ENCODE data around the gene CYSLTR2.

DNA sequence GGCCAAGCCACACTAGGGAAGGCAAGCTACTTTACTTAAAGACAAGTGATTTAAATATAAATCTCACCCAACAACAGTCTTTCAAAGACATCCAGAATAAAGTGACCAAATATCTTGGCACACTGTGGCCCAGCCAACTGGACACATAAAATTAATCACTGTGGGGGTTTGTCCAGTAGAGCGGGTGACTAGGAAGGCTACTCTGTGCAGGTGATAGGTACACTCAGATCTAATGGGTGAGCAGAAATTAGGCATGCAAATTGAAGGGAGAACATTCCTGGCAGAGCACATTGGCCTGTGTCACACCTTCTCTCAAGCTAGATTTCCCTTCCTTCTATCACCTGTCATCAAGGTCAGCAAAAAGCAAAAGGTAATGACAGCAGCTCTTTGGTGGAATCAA lies 23.4 kb upstream of the CYSLTR2 start:
- TF ChIP-seq, protein P1, sequence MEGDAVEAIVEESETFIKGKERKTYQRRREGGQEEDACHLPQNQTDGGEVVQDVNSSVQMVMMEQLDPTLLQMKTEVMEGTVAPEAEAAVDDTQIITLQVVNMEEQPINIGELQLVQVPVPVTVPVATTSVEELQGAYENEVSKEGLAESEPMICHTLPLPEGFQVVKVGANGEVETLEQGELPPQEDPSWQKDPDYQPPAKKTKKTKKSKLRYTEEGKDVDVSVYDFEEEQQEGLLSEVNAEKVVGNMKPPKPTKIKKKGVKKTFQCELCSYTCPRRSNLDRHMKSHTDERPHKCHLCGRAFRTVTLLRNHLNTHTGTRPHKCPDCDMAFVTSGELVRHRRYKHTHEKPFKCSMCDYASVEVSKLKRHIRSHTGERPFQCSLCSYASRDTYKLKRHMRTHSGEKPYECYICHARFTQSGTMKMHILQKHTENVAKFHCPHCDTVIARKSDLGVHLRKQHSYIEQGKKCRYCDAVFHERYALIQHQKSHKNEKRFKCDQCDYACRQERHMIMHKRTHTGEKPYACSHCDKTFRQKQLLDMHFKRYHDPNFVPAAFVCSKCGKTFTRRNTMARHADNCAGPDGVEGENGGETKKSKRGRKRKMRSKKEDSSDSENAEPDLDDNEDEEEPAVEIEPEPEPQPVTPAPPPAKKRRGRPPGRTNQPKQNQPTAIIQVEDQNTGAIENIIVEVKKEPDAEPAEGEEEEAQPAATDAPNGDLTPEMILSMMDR (IDR thresholded peaks at IDR 0.05), result no peak
- TF ChIP-seq POLR2A (IDR thresholded peaks at IDR 0.05), result no peak
